MCF 10A (cell line): Measurements from ENCODE around the gene KLK13. TPM values are rescaled to one million over a fixed set of nuclear protein-coding genes. Genes with fewer than 3 reads are reported as not detected.

Source experiments
- BruUV-seq: library from RNA; stranded (reverse); fragments of 400-500 nt; replicated peaks from 2 replicates; lab custom pipeline; 2021; lab: Mats Ljungman, UMichigan
- CTCF ChIA-PET: fragments of 300-600 bp; sonication (Branson Sonifier 250); formaldehyde crosslinking; extraction: SDS; loops from one replicate; lab custom pipeline; 2021; ENCODE audit warnings: antibody characterized with exemption, inconsistent platforms; lab: Yijun Ruan, JAX
- POLR2A ChIA-PET: fragments of 300-600, 350-650 bp; sonication (Branson Sonifier 250); formaldehyde crosslinking; extraction: SDS; loops from one replicate; lab custom pipeline; 2020; ENCODE audit warnings: antibody characterized with exemption, inconsistent platforms; lab: Yijun Ruan, JAX
- DNase-seq: peaks from one replicate; pipeline ENCODE4 v3.0.0-alpha.2; 2018; ENCODE audit not compliant: unreplicated experiment
- H3K27ac Mint-ChIP-seq: one replicate; pipeline ENCODE4 v1.8.0; 2022; ENCODE audit warnings: mild to moderate bottlenecking, low read depth, mixed read lengths; ENCODE audit not compliant: unreplicated experiment
- H3K27me3 Mint-ChIP-seq: one replicate; pipeline ENCODE4 v1.8.0; 2022; ENCODE audit warnings: mixed read lengths; ENCODE audit not compliant: insufficient read depth, unreplicated experiment
- H3K36me3 Mint-ChIP-seq: one replicate; pipeline ENCODE4 v1.8.0; 2022; ENCODE audit warnings: mild to moderate bottlenecking, moderate library complexity, mixed read lengths; ENCODE audit not compliant: insufficient read depth, unreplicated experiment
- H3K4me1 Mint-ChIP-seq: one replicate; pipeline ENCODE4 v1.8.0; 2022; ENCODE audit warnings: mixed read lengths; ENCODE audit not compliant: insufficient read depth, unreplicated experiment
- H3K4me3 Mint-ChIP-seq: one replicate; pipeline ENCODE4 v1.8.0; 2022; ENCODE audit warnings: mild to moderate bottlenecking, moderate library complexity, mixed read lengths; ENCODE audit not compliant: unreplicated experiment
- H3K9me3 Mint-ChIP-seq: one replicate; pipeline ENCODE4 v1.8.0; 2022; ENCODE audit warnings: mixed read lengths; ENCODE audit not compliant: unreplicated experiment
- CTCF ChIP-seq: fragments of 200-600 bp; IDR thresholded peaks from one replicate; pipeline ENCODE4 v1.8.0; 2022; ENCODE audit warnings: antibody characterized with exemption, mild to moderate bottlenecking; ENCODE audit not compliant: unreplicated experiment
- intact Hi-C: fragments of 100-400 bp; cut with micrococcal nuclease; formaldehyde crosslinking; loops from 2 replicates; pipeline ENCODE4 v1.14.1; 2022
- total RNA-seq: library from RNA; stranded (reverse); gene quantifications from 2 replicates; pipeline ENCODE4 v1.2.3, GENCODE V29; 2022

Gene KLK13
- total RNA-seq, 1 experiment from 2014 or later, result not detected

- Mint-ChIP-seq H3K27ac (no peak overlapping the region), H3K9me3 (no peaks in the 10 kb centered on the region), H3K4me1 (peaks cover 18% of the 10 kb centered on the region), H3K36me3 (peaks cover 11% of the 10 kb centered on the region), H3K4me3 (no peak overlapping the region), H3K27me3 (no peaks in the 10 kb centered on the region)
- DNase-seq, result no peak
- ChIA-PET POLR2A (no interaction called here), CTCF (interaction anchor here (0.6 to 0.9 kb wide), 3 partner anchors 71 to 380 kb away, joined by 3 read pairs; no protein-coding TSS in a partner anchor)
- intact Hi-C loops, result loop anchor here (10.0 kb wide), 1 partner anchor 288 kb away; no protein-coding TSS in a partner anchor
- BruUV-seq, result no TSS peak
- TF ChIP-seq CTCF, result no peak
Measured at GRCh38 chr19:51093101-51093500, 28.2 kb upstream of the KLK13 start.

- H3K4me3 Mint-ChIP-seq, result no peak overlapping the region
- no peak for DNase-seq
- ChIA-PET CTCF (interaction anchor here (0.6 to 0.9 kb wide), 2 partner anchors 70 to 71 kb away, joined by 3 read pairs; no protein-coding TSS in a partner anchor), POLR2A (interaction anchor here (0.6 kb wide), 1 partner anchor 95 kb away, joined by 4 read pairs; no protein-coding TSS in a partner anchor)
- peaks cover 17% of the 10 kb centered on the region for H3K4me1 Mint-ChIP-seq
- BruUV-seq, result no TSS peak
- intact Hi-C loops, result loop anchor here (10.0 kb wide), 1 partner anchor 287 kb away; no protein-coding TSS in a partner anchor
- no peak overlapping the region for H3K27ac Mint-ChIP-seq
- H3K36me3 Mint-ChIP-seq, result peaks cover 11% of the 10 kb centered on the region
- no peaks in the 10 kb centered on the region for H3K9me3 Mint-ChIP-seq
- no peak for TF ChIP-seq CTCF
- H3K27me3 Mint-ChIP-seq, result no peaks in the 10 kb centered on the region
Measured at GRCh38 chr19:51091895-51092873, 27.3 kb upstream of the KLK13 start.

DNA sequence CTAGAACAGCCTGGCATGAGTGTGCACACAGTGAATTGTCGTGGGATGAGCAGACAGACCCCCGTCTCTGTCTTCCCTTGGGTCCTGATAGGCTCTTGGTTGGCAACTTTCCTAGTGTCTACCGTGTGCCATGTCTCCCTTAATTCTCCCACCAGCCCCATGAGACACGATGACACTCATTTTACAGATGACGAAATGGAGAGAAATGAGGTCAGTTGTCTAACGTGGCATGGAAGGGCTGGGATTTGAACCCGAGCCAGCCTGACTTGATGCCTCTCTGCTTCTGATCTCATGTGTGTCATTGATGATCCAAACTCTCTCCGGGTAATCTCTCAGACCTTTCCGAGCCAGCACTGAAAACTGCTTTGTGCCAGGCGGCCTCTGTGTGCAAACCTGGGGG lies 26.2 kb upstream of the KLK13 start:
- CTCF ChIA-PET, result interaction anchor here (0.6 kb wide), 1 partner anchor 67 kb away, joined by 4 read pairs; no protein-coding TSS in a partner anchor
- peaks cover 10% of the 10 kb centered on the region for H3K4me1 Mint-ChIP-seq

More for the DNA sequence above, 26.2 kb upstream of the KLK13 start:
- Mint-ChIP-seq H3K36me3 (peaks cover 6% of the 10 kb centered on the region), H3K4me3 (no peak overlapping the region), H3K9me3 (no peaks in the 10 kb centered on the region), H3K27me3 (no peaks in the 10 kb centered on the region), H3K27ac (no peak overlapping the region)
- DNase-seq, result no peak
- TF ChIP-seq CTCF, result no peak
- no TSS peak for BruUV-seq
- POLR2A ChIA-PET, result no interaction called here
- intact Hi-C loops, result loop anchor here (10.0 kb wide), 1 partner anchor 286 kb away; no protein-coding TSS in a partner anchor
